ENCODE data around the gene PHACTR1.

The PHACTR1 gene

GRCh38 chr6:13001927-13002326 lies 285.4 kb downstream of the PHACTR1 start:
- no peak for DNase-seq
- in situ Hi-C loops (cut with MboI; ENCODE audit: low pct_unique_long_range_greater_than_20kb, low sequenced_read_pairs), result no loop called here

DNA sequence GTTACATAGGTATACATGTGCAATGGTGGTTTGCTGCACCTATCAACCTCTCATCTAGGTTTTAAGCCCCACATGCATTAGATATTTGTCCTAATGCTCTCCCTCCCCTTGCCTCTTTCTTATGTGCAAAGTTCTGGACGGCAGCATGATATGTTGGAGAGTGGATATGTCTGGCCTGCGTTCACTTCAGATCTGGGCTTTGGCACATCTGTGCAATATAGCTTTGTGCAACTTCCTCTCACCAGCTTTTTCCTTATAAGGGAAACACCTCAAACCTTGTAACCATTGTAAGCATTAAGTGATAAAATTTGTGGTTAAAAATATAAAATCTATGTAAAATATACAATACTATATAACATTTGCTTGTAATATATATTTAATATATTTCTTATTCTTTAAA lies 288.0 kb downstream of the PHACTR1 start:
- in situ Hi-C loops (cut with MboI; ENCODE audit: low pct_unique_long_range_greater_than_20kb, low sequenced_read_pairs), result no loop called here
- peak; percentile 26 for DNase-seq

GRCh38 chr6:13005994-13006393 lies 289.4 kb downstream of the PHACTR1 start:
- in situ Hi-C loops (cut with MboI; ENCODE audit: low pct_unique_long_range_greater_than_20kb, low sequenced_read_pairs), result no loop called here
- DNase-seq, result no peak

DNA sequence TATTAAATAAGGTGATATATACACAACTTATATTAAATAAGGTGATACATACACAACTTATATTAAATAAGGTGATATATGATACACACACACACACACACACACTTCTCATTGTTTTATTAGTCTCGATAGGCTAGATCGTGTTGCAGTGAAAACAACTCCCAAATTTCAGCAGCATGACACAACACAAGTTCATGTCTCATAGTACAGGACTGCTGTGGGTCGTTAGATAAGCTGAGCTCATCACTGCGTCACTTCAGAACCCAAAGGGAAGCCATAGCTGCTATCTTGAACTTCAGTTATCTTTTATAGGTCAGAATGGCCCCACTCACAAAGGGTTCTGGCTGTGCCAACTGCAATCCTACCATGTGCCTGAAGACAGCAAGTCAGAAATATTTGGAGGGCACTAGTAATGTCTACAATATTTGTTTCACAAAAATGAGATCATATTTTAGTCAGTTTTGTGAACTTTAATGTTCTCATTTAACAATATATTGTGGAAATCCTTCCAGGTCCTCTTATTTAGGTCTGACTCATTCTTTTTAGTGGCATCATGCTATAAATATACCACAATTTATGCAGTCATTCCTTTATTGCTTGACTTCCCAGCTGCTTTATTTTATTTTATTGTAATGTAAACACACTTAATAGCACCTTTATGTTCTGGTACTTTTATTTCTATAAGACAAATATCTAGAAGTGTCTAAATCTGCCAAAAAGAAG lies 290.2 kb downstream of the PHACTR1 start:
- no peak for DNase-seq
- in situ Hi-C loops (cut with MboI; ENCODE audit: low pct_unique_long_range_greater_than_20kb, low sequenced_read_pairs), result no loop called here

DNA sequence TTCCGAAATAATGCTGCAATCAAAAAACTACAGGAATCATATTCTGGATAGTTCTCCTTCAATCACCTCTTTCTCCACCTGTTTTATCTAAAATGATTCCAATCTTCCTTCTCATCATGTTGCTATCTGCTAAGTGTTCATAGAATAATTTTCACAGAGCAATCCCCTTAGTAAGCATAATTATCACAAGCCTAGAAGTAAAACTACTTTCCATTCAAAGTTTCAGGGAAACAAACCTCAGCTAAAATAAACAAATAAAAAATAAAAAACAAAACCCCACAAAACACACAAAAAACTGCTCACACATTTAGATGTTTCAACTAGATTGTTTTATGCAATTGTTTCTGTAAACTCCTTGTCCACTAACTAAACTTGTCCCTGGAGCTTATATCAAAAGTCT lies 291.2 kb downstream of the PHACTR1 start:
- in situ Hi-C loops (cut with MboI; ENCODE audit: low pct_unique_long_range_greater_than_20kb, low sequenced_read_pairs), result no loop called here
- DNase-seq, result no peak

DNA sequence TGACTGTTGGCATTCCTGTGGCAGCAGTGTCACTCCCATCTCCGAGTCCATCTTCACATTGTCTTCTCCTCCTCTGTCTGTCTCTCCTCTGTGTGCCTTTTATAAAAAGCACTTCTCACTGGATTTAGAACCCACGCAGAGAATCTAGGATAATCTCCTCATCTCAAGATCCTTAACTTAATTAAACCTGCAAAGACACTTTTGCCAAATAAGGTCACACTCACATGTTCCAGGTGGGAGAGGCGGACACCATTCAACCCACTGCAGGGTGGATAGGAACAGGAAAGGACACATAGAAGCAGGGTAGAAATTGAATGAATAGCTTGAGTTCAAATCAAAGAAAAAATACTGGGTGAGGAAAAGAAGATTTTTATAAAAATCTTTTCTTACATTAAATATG lies 292.5 kb downstream of the PHACTR1 start:
- DNase-seq, result no peak
- in situ Hi-C loops (cut with MboI; ENCODE audit: low pct_unique_long_range_greater_than_20kb, low sequenced_read_pairs), result no loop called here

- in situ Hi-C loops (cut with MboI; ENCODE audit: low pct_unique_long_range_greater_than_20kb, low sequenced_read_pairs), result no loop called here
- no peak for DNase-seq
These were observed 292.9 kb downstream of the PHACTR1 start for GRCh38 chr6:13009461-13009860.

DNA sequence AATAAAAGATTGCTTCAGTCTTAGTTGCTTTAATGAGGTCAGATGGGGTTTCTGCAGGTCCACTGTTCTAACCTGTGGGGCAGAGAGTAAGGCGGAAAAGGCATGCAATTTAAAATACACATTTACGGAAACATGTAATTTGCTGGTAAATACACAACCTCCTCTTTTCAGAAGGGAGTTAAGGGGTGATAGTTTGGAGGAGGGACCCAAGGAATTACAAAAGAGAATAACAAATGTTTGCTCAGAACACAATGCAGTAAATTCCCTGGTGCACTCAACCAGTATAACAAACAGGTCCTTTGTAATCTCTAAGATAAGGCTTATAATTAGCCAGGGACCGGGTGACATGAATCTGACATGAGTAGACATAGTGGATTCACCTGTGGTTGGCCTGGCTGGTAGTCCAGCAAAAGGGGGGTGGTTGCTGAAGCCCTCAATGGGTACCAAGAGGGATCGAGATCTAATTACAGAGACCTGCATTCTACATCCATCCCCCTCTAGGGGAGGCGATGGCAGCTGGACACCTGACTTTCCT lies 295.1 kb downstream of the PHACTR1 start:
- DNase-seq, result no peak
- in situ Hi-C loops (cut with MboI; ENCODE audit: low pct_unique_long_range_greater_than_20kb, low sequenced_read_pairs), result no loop called here

GRCh38 chr6:13012296-13012695 lies 295.7 kb downstream of the PHACTR1 start:
- in situ Hi-C loops (cut with MboI; ENCODE audit: low pct_unique_long_range_greater_than_20kb, low sequenced_read_pairs), result no loop called here
- peak; percentile 56 for DNase-seq

GRCh38 chr6:13012977-13013680 lies 296.6 kb downstream of the PHACTR1 start:
- in situ Hi-C loops (cut with MboI; ENCODE audit: low pct_unique_long_range_greater_than_20kb, low sequenced_read_pairs), result no loop called here
- no peak for DNase-seq

- in situ Hi-C loops (cut with MboI; ENCODE audit: low pct_unique_long_range_greater_than_20kb, low sequenced_read_pairs), result no loop called here
- DNase-seq, result no peak
These were observed 297.3 kb downstream of the PHACTR1 start for GRCh38 chr6:13013681-13014503.

DNA sequence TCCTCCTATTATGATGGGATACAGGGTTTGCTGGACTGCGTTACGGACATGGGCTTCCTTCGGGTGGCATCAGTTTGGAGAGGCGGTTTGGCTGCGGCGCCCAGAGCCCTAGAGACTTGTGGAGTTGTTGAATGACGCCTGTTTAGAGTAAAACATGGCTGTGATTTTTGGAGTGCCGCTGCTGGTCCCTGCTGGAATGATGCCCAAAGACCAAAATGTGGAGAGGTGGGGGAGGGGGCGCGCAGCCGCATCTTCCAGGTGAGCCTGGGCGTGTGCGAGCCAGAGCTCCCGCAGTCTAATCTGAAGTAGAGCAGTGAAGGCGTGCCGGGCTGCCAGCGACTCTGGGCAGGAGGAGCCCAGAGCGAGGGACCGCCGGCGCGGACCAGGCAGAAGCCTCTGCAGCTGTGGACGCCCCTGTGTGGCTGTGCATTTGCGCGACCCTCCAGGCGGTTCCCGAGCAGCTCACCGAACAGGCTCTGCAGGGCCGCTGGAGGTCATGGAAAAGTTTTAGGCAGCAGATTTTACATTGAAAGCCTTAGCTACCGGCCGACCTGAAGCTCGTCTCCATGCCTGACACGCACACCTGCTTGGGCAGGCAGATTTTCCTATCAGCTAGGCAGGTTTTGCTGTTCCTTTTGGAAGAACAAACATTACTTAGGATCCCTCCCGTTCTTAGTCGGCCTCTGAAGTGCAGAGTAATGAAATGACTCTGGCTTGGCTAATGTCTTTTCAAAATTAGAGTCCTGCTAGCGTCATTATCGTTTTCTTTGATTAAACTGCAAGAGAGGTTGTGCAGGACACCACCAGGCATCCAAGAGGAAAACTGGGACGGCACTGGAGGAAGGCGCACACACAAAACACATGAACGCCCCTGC lies 298.2 kb downstream of the PHACTR1 start:
- in situ Hi-C loops (cut with MboI; ENCODE audit: low pct_unique_long_range_greater_than_20kb, low sequenced_read_pairs), result no loop called here
- no peak for DNase-seq

DNA sequence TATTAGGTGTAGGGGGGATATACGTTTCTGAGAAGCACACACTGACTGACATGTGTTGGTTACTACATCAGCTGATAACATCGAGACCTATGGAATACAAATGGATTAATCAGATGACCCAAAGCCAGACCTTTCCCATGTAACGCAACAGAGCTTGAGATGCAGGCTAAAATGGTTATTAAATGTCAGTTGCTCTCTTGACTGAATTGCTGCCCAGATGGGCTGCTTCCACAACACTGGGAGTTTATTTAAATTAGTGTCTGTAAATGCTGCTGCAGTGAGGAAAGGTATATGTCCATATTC lies 298.8 kb downstream of the PHACTR1 start:
- no peak for DNase-seq
- in situ Hi-C loops (cut with MboI; ENCODE audit: low pct_unique_long_range_greater_than_20kb, low sequenced_read_pairs), result no loop called here

- DNase-seq, result no peak
- in situ Hi-C loops (cut with MboI; ENCODE audit: low pct_unique_long_range_greater_than_20kb, low sequenced_read_pairs), result no loop called here
These were observed 308.0 kb downstream of the PHACTR1 start for GRCh38 chr6:13024616-13025015.

DNA sequence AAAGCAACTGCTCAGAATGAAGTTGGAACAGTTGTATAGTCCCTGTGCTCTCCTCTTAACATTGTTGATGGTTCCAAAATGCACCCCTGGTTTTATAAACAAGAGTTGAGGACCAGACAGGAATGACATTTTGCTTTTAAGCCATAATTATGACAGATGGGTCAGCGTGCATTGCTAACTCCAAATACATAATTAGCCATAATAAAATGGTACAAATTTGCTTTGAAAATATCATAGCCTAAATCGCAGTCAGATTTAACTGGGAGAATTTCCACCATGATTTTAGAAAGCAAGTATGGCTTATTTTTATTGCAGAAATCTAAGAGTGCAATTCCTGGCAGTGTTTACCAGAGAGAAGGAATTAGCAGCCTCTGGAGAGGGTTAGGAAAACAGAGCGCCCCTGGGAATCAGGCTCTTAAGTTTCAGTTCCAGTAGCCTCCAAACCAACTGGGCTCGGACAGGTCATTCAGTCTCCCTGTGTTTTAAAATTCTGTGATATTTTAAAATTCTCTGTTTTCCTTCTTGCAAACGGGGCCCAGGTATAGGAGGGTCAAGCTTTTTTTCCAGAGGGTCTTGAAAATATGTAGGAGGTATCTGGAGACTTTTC lies 309.4 kb downstream of the PHACTR1 start:
- in situ Hi-C loops (cut with MboI; ENCODE audit: low pct_unique_long_range_greater_than_20kb, low sequenced_read_pairs), result no loop called here
- no peak for DNase-seq

- DNase-seq, result no peak
- in situ Hi-C loops (cut with MboI; ENCODE audit: low pct_unique_long_range_greater_than_20kb, low sequenced_read_pairs), result no loop called here
These were observed 310.0 kb downstream of the PHACTR1 start for GRCh38 chr6:13026557-13026956.

- in situ Hi-C loops (cut with MboI; ENCODE audit: low pct_unique_long_range_greater_than_20kb, low sequenced_read_pairs), result no loop called here
- no peak for DNase-seq
These were observed 310.6 kb downstream of the PHACTR1 start for GRCh38 chr6:13027207-13027606.

DNA sequence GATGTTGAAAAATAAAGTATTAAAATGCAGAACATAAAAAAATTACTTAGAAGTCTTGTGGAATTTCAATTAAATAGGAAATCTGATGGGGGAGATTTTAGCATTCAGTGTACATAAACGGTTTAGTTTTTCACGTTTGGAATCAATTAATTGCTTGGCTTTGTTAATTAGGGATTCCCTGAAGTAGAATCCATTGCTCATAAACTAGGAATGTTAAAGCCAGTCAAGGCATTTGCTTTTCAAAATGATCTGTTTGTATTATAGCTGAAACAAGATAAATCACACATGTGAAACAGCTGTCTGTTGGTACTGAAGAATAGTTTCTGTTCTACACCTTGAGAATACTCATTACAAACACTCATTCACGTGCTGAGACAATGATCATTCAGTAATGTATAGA lies 313.8 kb downstream of the PHACTR1 start:
- in situ Hi-C loops (cut with MboI; ENCODE audit: low pct_unique_long_range_greater_than_20kb, low sequenced_read_pairs), result no loop called here

DNA sequence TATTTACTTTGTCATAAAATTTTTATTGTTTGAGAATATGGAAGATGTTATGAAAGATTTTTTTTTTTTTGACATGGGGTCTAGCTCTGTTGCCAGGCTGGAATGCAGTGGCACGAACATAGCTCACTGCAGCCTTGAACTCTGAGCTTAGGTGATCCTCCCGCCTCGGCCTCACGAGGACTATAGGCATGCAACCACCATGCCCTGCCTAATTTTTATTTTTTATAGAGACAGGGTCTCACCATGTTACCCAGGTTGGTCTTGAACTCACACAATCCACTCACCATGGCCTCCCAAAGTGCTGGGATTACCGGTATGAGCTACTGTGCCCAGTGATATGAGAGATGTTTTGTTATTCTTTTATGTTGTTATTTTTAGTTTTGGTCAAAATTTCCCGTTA lies 316.0 kb downstream of the PHACTR1 start:
- in situ Hi-C loops (cut with MboI; ENCODE audit: low pct_unique_long_range_greater_than_20kb, low sequenced_read_pairs), result no loop called here
- no peak for DNase-seq

More for the DNA sequence above, 313.8 kb downstream of the PHACTR1 start:
- DNase-seq, result no peak
